Measurements from ENCODE around the gene TRAF7. TPM values are rescaled to one million over a fixed set of nuclear protein-coding genes. Genes with fewer than 3 reads are reported as not detected.
"Not testable (repeated sequence)": the region's sequence is repeated elsewhere in the genome, so short reads cannot be mapped to it uniquely, and the experiment has no call there.

TRAF7 gene
- total and polyA plus RNA-seq, 2 of the 13 experiments (the other 11 are each of a cell fraction or from before 2014, with no cell fraction given): 47.9 to 65.6 TPM

GRCh38 chr16:2122429-2122828, 33.2 kb upstream of the TRAF7 start (continued):
- TF ChIP-seq NR2F1 (CRISPR knock-in tag; IDR thresholded peaks at IDR 0.05): no peak
- no peak for TF ChIP-seq SATB2 (CRISPR knock-in tag; IDR thresholded peaks at IDR 0.05)
- no peak for TF ChIP-seq CTCF (CRISPR knock-in tag; IDR thresholded peaks at IDR 0.05)
- TF ChIP-seq FOXA1 (IDR thresholded peaks at IDR 0.05): no peak
- TF ChIP-seq FOXA1 (CRISPR knock-in tag; IDR thresholded peaks at IDR 0.05): no peak
- TF ChIP-seq ZBTB7B (CRISPR knock-in tag; IDR thresholded peaks at IDR 0.05): no peak
- no peak for TF ChIP-seq ZNF326 (CRISPR knock-in tag; IDR thresholded peaks at IDR 0.05; ENCODE audit: borderline replicate concordance)
- no peak for TF ChIP-seq ZNF101 (CRISPR knock-in tag; IDR thresholded peaks at IDR 0.05; ENCODE audit: borderline replicate concordance, low read depth)
- TF ChIP-seq ZNF737 (CRISPR knock-in tag; IDR thresholded peaks at IDR 0.05; ENCODE audit: borderline replicate concordance): no peak
- no peak for TF ChIP-seq MIER2 (CRISPR knock-in tag; IDR thresholded peaks at IDR 0.05)

GRCh38 chr16:2122934-2123683, 32.5 kb upstream of the TRAF7 start:
- H3K4me2 ChIP-seq (ENCODE audit: low read depth, low read length); H3K27me3 ChIP-seq (ENCODE audit: control insufficient read depth in 1 of 2, insufficient read depth in 2 of 2, low read length in 2 of 2); FAIRE-seq; H2AFZ ChIP-seq (ENCODE audit: low read length); DNase-seq (ENCODE audit: low spot score); H3K36me3 ChIP-seq (replicated peaks in 1 of 2; ENCODE audit: control insufficient read depth in 1 of 2, insufficient read depth in 2 of 2, low read length in 2 of 2); ATAC-seq; POLR2A ChIA-PET; BruUV-seq (replicated peaks); H3K27ac ChIP-seq (ENCODE audit: extremely low read length, insufficient read depth, low read length); in situ Hi-C loops (cut with HindIII; ENCODE audit: extremely low pct_ligation_motif_present, low pct_unique_long_range_greater_than_20kb); intact Hi-C loops (cut with micrococcal nuclease; ENCODE audit: unreplicated experiment); H4K20me1 ChIP-seq (ENCODE audit: insufficient read depth, low read length); H3K4me3 ChIP-seq (replicated peaks in 1 of 3; ENCODE audit: insufficient read depth in 1 of 3, low read depth in 2 of 3, low read length in 3 of 3); H3K9ac ChIP-seq (ENCODE audit: insufficient read depth, low read depth, low read length); H3K9me3 ChIP-seq (ENCODE audit: low read length); H3K4me1 ChIP-seq (ENCODE audit: insufficient read depth, low read length); CTCF ChIA-PET (ENCODE audit: low intra/inter-chr PET ratio, low total read pairs): not testable (repeated sequence)
- WGBS (ENCODE audit: low lambda C conversion rate): 99% methylated on average over 14 of the region's 26 CpGs
- H3K79me2 ChIP-seq (ENCODE audit: insufficient read depth, low read length): peaks cover 14% of the 10 kb centered on the region

GRCh38 chr16:2123706-2124376, 31.7 kb upstream of the TRAF7 start:
- peaks cover 14% of the 10 kb centered on the region for H3K79me2 ChIP-seq (ENCODE audit: insufficient read depth, low read length)
- H3K4me1 ChIP-seq (ENCODE audit: insufficient read depth, low read length); intact Hi-C loops (cut with micrococcal nuclease; ENCODE audit: unreplicated experiment); H3K4me3 ChIP-seq (replicated peaks in 1 of 3; ENCODE audit: insufficient read depth in 1 of 3, low read depth in 2 of 3, low read length in 3 of 3); H3K9me3 ChIP-seq (ENCODE audit: low read length); H3K36me3 ChIP-seq (replicated peaks in 1 of 2; ENCODE audit: control insufficient read depth in 1 of 2, insufficient read depth in 2 of 2, low read length in 2 of 2); FAIRE-seq; H3K27me3 ChIP-seq (ENCODE audit: control insufficient read depth in 1 of 2, insufficient read depth in 2 of 2, low read length in 2 of 2); ATAC-seq; POLR2A ChIA-PET; H3K9ac ChIP-seq (ENCODE audit: insufficient read depth, low read depth, low read length); H2AFZ ChIP-seq (ENCODE audit: low read length); DNase-seq (ENCODE audit: low spot score); in situ Hi-C loops (cut with HindIII; ENCODE audit: extremely low pct_ligation_motif_present, low pct_unique_long_range_greater_than_20kb); H4K20me1 ChIP-seq (ENCODE audit: insufficient read depth, low read length); BruUV-seq (replicated peaks); H3K27ac ChIP-seq (ENCODE audit: extremely low read length, insufficient read depth, low read length); H3K4me2 ChIP-seq (ENCODE audit: low read depth, low read length); CTCF ChIA-PET (ENCODE audit: low intra/inter-chr PET ratio, low total read pairs): not testable (repeated sequence)
- no CpG with 5 or more reads among the region's 27 CpGs for WGBS (ENCODE audit: low lambda C conversion rate)
